HCT116 (cell line): Measurements from ENCODE around the gene TMBIM6. TPM values are rescaled to one million over a fixed set of nuclear protein-coding genes. Genes with fewer than 3 reads are reported as not detected.

Experiments
- ATAC-seq: fragments of 200-7000 bp; cut with Tn5 transposase; 2 replicates; pipeline ENCODE4 v1.9.1; 2020; ENCODE audit warnings: mild to moderate bottlenecking, moderate library complexity
- BruUV-seq: library from RNA; stranded (reverse); fragments of 400-500 nt; replicated peaks from 2 replicates; lab custom pipeline; 2021; lab: Mats Ljungman, UMichigan
- CTCF ChIA-PET: fragments of 300-600 bp; sonication (Branson Sonifier 250); formaldehyde crosslinking; loops from one replicate; lab custom pipeline; 2021; ENCODE audit warnings: antibody characterized with exemption; lab: Charles Lee
- POLR2A ChIA-PET: fragments of 300-600, 350-600 bp; sonication (Branson Sonifier 250); formaldehyde crosslinking; loops from one replicate; lab custom pipeline; 2021; ENCODE audit warnings: antibody characterized with exemption; lab: Charles Lee
- RAD21 ChIA-PET, 2 experiments: fragments of 300-600 bp; sonication (Branson Sonifier 250); formaldehyde crosslinking; loops; one replicate each; lab custom pipeline; 2023; ENCODE audit warnings: low total read pairs in 2 of 2; ENCODE audit not compliant: uncharacterized antibody in 2 of 2, unreplicated experiment in 2 of 2, low non-redundant PET in 1 of 2; lab: Charles Lee
- DNase-seq: peaks from one replicate; pipeline ENCODE4 v3.0.0-alpha.2; 2010; ENCODE audit warnings: low read depth, low spot score
- H2AFZ ChIP-seq: fragments of 200-600 bp; shearing (Covaris generic), sonication (generic); 2 replicates; pipeline ENCODE4 v1.6.1; 2017; ENCODE audit warnings: low read depth, mixed run types, mixed read lengths, antibody characterized with exemption, low read length; ENCODE audit not compliant: poor library complexity, severe bottlenecking
- H3K27ac ChIP-seq: 2 replicates; pipeline ENCODE4 v1.5.1; 2012; ENCODE audit warnings: low read depth, low read length
- H3K27me3 ChIP-seq: fragments of 200-600 bp; sonication (generic); 2 replicates; pipeline ENCODE4 v1.6.1; 2016; ENCODE audit warnings: mixed run types, low read length, mixed read lengths; ENCODE audit not compliant: insufficient read depth
- H3K36me3 ChIP-seq, 2 experiments: fragments of 200-500 bp in 1 of 2; fragments of 200-600 bp in 1 of 2; sonication (Bioruptor generic) in 1 of 2; sonication (generic) in 1 of 2; 2 replicates each; pipeline versions ENCODE4 v1.5.1 to v1.6.1; 2014 to 2016; ENCODE audit warnings: low read length in 2 of 2, inconsistent platforms in 1 of 2, mixed read lengths in 1 of 2, mixed run types in 1 of 2; ENCODE audit not compliant: insufficient read depth in 2 of 2, control insufficient read depth in 1 of 2
- H3K4me1 ChIP-seq, 2 experiments: fragments of 200-600 bp in 1 of 2; sonication (generic) in 1 of 2; 2 replicates each; pipeline versions ENCODE4 v1.5.1 to v1.6.1; 2012 to 2017; ENCODE audit warnings: low read length in 2 of 2, inconsistent platforms in 1 of 2, mild to moderate bottlenecking in 1 of 2, mixed read lengths in 1 of 2, mixed run types in 1 of 2, moderate library complexity in 1 of 2; ENCODE audit not compliant: insufficient read depth in 2 of 2, control insufficient read depth in 1 of 2
- H3K4me2 ChIP-seq: fragments of 200-600 bp; sonication (generic); 2 replicates; pipeline ENCODE4 v1.6.1; 2017; ENCODE audit warnings: mixed run types, low read length, mixed read lengths
- H3K4me3 ChIP-seq, 2 experiments: fragments of 200-600 bp in 1 of 2; sonication (generic) in 1 of 2; replicated peaks in 1 of 2; 2 replicates each; pipeline ENCODE4 v1.5.1; 2011 to 2016; ENCODE audit warnings: low read length in 2 of 2, control low read depth in 1 of 2, low read depth in 1 of 2, mild to moderate bottlenecking in 1 of 2, mixed read lengths in 1 of 2, mixed run types in 1 of 2
- H3K79me2 ChIP-seq: fragments of 200-600 bp; sonication (generic); 2 replicates; pipeline ENCODE4 v1.6.1; 2017; ENCODE audit warnings: mild to moderate bottlenecking, mixed run types, low read length, moderate library complexity, mixed read lengths; ENCODE audit not compliant: insufficient read depth
- H3K9ac ChIP-seq: fragments of 200-600 bp; sonication (generic); 2 replicates; pipeline ENCODE4 v1.6.1; 2016; ENCODE audit warnings: low read length, mixed read lengths
- H3K9me2 ChIP-seq: fragments of 200-600 bp; sonication (generic), shearing (Covaris generic); 2 replicates; pipeline ENCODE4 v1.6.1; 2017; ENCODE audit warnings: mixed run types, mild to moderate bottlenecking, moderate library complexity; ENCODE audit not compliant: insufficient read depth
- H3K9me3 ChIP-seq, 2 experiments: fragments of 200-500 bp in 1 of 2; fragments of 200-600 bp in 1 of 2; sonication (Bioruptor generic) in 1 of 2; sonication (generic) in 1 of 2; 2 replicates each; pipeline ENCODE4 v1.6.1; 2014 to 2017; ENCODE audit warnings: low read length in 2 of 2, mixed read lengths in 2 of 2, inconsistent platforms in 1 of 2, low read depth in 1 of 2, mild to moderate bottlenecking in 1 of 2, mixed run types in 1 of 2, moderate library complexity in 1 of 2; ENCODE audit not compliant: control insufficient read depth in 1 of 2, insufficient read depth in 1 of 2
- H4K20me1 ChIP-seq: fragments of 200-600 bp; sonication (generic), shearing (Covaris generic); 2 replicates; pipeline ENCODE4 v1.6.1; 2017; ENCODE audit warnings: mixed run types, mild to moderate bottlenecking, moderate library complexity; ENCODE audit not compliant: insufficient read depth
- CBX3 ChIP-seq: IDR thresholded peaks from 2 replicates; pipeline ENCODE4 v1.6.1; 2012; ENCODE audit warnings: low read depth
- ELF1 ChIP-seq: IDR thresholded peaks from 2 replicates; pipeline ENCODE4 v1.6.1; 2012; ENCODE audit warnings: low read depth, borderline replicate concordance
- EZH2 ChIP-seq: fragments of 200-600 bp; sonication (generic); IDR thresholded peaks from 2 replicates; pipeline ENCODE4 v1.6.1; 2017; ENCODE audit warnings: antibody characterized with exemption, mixed run types
- EZH2phosphoT487 ChIP-seq: fragments of 200-600 bp; IDR thresholded peaks from 2 replicates; pipeline ENCODE4 v1.6.1; 2018; ENCODE audit warnings: antibody characterized with exemption, borderline replicate concordance
- JUND ChIP-seq: IDR thresholded peaks from 2 replicates; pipeline ENCODE4 v1.6.1; 2012
- POLR2AphosphoS5 ChIP-seq: IDR thresholded peaks from 2 replicates; pipeline ENCODE4 v1.6.1; 2011; ENCODE audit warnings: mild to moderate bottlenecking, low read depth, low read length, moderate library complexity
- RAD21 ChIP-seq: IDR thresholded peaks from 2 replicates; pipeline ENCODE4 v1.6.1; 2012; ENCODE audit warnings: low read depth, mild to moderate bottlenecking
- SIN3A ChIP-seq: IDR thresholded peaks from 2 replicates; pipeline ENCODE4 v1.6.1; 2012; ENCODE audit warnings: low read depth
- SP1 ChIP-seq: IDR thresholded peaks from 2 replicates; pipeline ENCODE4 v1.6.1; 2012; ENCODE audit warnings: low read depth
- SRF ChIP-seq: IDR thresholded peaks from 2 replicates; pipeline ENCODE4 v1.6.1; 2012; ENCODE audit warnings: low read depth
- TCF7L2 ChIP-seq: IDR thresholded peaks from 2 replicates; pipeline ENCODE4 v1.7.0; 2011; ENCODE audit warnings: borderline replicate concordance, inconsistent platforms; ENCODE audit not compliant: insufficient read depth, insufficient read length; ENCODE audit errors: extremely low read depth
- ZFX ChIP-seq: fragments of 450-650 bp; IDR thresholded peaks from 2 replicates; pipeline ENCODE4 v1.6.1; 2017
- intact Hi-C: fragments of 100-400 bp; cut with micrococcal nuclease; formaldehyde crosslinking; loops from 2 replicates; pipeline ENCODE4 v1.10.0; 2022
- total RNA-seq: library from RNA; stranded (reverse); gene quantifications from one replicate; pipeline ENCODE4 v1.2.1, GENCODE V29; 2021; ENCODE audit not compliant: unreplicated experiment
- TF ChIP-seq, protein P1 (sequence below): IDR thresholded peaks from 2 replicates; pipeline ENCODE4 v1.6.1; 2012
- TF ChIP-seq, protein P2 (sequence below), 3 experiments: fragments of 200-600 bp in 1 of 3; sonication (generic) in 1 of 3; IDR thresholded peaks in 2 of 3; conservative IDR thresholded peaks in 1 of 3; 2 replicates each; pipeline ENCODE4 v1.5.1; 2012 to 2017; ENCODE audit warnings: low read depth in 2 of 3, low read length in 2 of 3, antibody characterized with exemption in 1 of 3, borderline replicate concordance in 1 of 3, control low read depth in 1 of 3, mild to moderate bottlenecking in 1 of 3, mixed read lengths in 1 of 3, mixed run types in 1 of 3, moderate library complexity in 1 of 3; ENCODE audit not compliant: insufficient read depth in 1 of 3
- TF ChIP-seq, protein P3 (sequence below): IDR thresholded peaks from 2 replicates; pipeline ENCODE4 v1.6.1; 2012
- TF ChIP-seq, protein P4 (sequence below): IDR thresholded peaks from 2 replicates; pipeline ENCODE4 v1.6.1; 2011; ENCODE audit warnings: mild to moderate bottlenecking, low read length, moderate library complexity; ENCODE audit not compliant: insufficient replicate concordance; ENCODE audit errors: extremely low read depth

Gene TMBIM6
- total RNA-seq, 1 experiment from 2014 or later = 510 TPM

DNA sequence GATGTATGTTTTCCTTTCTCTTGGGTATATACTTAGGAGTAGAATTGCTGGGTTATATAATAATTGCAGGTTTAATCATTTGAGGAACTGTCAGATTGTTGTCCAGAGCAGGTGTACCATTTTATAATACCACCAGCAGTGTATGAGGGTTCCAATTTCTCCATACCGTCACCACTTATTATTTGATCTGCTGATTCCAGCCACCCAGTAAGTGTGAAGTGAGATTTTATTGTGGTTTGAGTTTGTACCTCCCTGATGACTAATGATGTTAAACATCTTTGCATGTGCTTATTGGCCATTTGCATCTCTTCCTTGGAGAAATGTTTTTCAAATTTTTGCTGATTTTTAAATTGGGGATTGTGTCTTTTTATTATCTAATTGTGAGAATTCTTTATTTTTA lies 71.8 kb downstream of the TMBIM6 start:
- no peaks in the 10 kb centered on the region for H3K9me3 ChIP-seq
- H3K9me2 ChIP-seq = no peaks in the 10 kb centered on the region
- H3K27me3 ChIP-seq = no peaks in the 10 kb centered on the region
- no peak for DNase-seq
- H2AFZ ChIP-seq = no peak overlapping the region
- CTCF ChIA-PET = no interaction called here
- POLR2A ChIA-PET = no interaction called here
- H3K4me1 ChIP-seq = no peaks in the 10 kb centered on the region
- H3K27ac ChIP-seq = no peak overlapping the region
- no peak overlapping the region for H3K9ac ChIP-seq
- intact Hi-C loops = no loop called here
- no peak overlapping the region for H3K4me2 ChIP-seq
- no peaks in the 10 kb centered on the region for H3K79me2 ChIP-seq
- no TSS peak for BruUV-seq
- TF ChIP-seq ELF1 (no peak), SP1 (no peak), EZH2phosphoT487 (no peak), JUND (no peak), POLR2AphosphoS5 (no peak), ZFX (no peak), TCF7L2 (no peak), SIN3A (no peak), RAD21 (no peak), SRF (no peak), CBX3 (no peak), EZH2 (no peak)
- TF ChIP-seq, protein P1, sequence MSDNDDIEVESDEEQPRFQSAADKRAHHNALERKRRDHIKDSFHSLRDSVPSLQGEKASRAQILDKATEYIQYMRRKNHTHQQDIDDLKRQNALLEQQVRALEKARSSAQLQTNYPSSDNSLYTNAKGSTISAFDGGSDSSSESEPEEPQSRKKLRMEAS = no peak
- TF ChIP-seq, protein P2, sequence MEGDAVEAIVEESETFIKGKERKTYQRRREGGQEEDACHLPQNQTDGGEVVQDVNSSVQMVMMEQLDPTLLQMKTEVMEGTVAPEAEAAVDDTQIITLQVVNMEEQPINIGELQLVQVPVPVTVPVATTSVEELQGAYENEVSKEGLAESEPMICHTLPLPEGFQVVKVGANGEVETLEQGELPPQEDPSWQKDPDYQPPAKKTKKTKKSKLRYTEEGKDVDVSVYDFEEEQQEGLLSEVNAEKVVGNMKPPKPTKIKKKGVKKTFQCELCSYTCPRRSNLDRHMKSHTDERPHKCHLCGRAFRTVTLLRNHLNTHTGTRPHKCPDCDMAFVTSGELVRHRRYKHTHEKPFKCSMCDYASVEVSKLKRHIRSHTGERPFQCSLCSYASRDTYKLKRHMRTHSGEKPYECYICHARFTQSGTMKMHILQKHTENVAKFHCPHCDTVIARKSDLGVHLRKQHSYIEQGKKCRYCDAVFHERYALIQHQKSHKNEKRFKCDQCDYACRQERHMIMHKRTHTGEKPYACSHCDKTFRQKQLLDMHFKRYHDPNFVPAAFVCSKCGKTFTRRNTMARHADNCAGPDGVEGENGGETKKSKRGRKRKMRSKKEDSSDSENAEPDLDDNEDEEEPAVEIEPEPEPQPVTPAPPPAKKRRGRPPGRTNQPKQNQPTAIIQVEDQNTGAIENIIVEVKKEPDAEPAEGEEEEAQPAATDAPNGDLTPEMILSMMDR (IDR thresholded peaks at IDR 0.05 in 2 of 3, conservative IDR thresholded peaks at IDR 0.05 in 1 of 3; ENCODE audit: borderline replicate concordance in 1 of 3, insufficient read depth in 1 of 3, low read depth in 2 of 3, low read length in 2 of 3) = no peak
- TF ChIP-seq, protein P3, sequence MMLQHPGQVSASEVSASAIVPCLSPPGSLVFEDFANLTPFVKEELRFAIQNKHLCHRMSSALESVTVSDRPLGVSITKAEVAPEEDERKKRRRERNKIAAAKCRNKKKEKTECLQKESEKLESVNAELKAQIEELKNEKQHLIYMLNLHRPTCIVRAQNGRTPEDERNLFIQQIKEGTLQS = no peak
- TF ChIP-seq, protein P4, sequence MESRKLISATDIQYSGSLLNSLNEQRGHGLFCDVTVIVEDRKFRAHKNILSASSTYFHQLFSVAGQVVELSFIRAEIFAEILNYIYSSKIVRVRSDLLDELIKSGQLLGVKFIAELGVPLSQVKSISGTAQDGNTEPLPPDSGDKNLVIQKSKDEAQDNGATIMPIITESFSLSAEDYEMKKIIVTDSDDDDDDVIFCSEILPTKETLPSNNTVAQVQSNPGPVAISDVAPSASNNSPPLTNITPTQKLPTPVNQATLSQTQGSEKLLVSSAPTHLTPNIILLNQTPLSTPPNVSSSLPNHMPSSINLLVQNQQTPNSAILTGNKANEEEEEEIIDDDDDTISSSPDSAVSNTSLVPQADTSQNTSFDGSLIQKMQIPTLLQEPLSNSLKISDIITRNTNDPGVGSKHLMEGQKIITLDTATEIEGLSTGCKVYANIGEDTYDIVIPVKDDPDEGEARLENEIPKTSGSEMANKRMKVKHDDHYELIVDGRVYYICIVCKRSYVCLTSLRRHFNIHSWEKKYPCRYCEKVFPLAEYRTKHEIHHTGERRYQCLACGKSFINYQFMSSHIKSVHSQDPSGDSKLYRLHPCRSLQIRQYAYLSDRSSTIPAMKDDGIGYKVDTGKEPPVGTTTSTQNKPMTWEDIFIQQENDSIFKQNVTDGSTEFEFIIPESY = no peak
- RAD21 ChIA-PET = no interaction called here
- ATAC-seq = no peak
- no peaks in the 10 kb centered on the region for H3K36me3 ChIP-seq
- H4K20me1 ChIP-seq = no peaks in the 10 kb centered on the region
- no peak overlapping the region for H3K4me3 ChIP-seq

Other genes starting within 250 kb of the TMBIM6 start
- gene KCNH3, start 202.5 kb upstream of the TMBIM6 start, total RNA-seq = 35.3 TPM
- 91.9 TPM for gene MCRS1, start 173.4 kb upstream of the TMBIM6 start, total RNA-seq
- gene FAM186B, start 135.9 kb upstream of the TMBIM6 start, total RNA-seq = 0.42 TPM
- gene PRPF40B, start 118.0 kb upstream of the TMBIM6 start, total RNA-seq = 29.0 TPM
- gene FMNL3, start 34.2 kb upstream of the TMBIM6 start, total RNA-seq = 3.5 TPM
- 12.1 TPM for gene NCKAP5L, start 86.9 kb downstream of the TMBIM6 start, total RNA-seq
- gene BCDIN3D, start 101.5 kb downstream of the TMBIM6 start, total RNA-seq = 5.7 TPM
- gene FAIM2, start 162.3 kb downstream of the TMBIM6 start, total RNA-seq = not detected
- not detected for gene AQP2, start 209.2 kb downstream of the TMBIM6 start, total RNA-seq
- not detected for gene AQP5, start 220.3 kb downstream of the TMBIM6 start, total RNA-seq
- gene AQP6, start 231.4 kb downstream of the TMBIM6 start, total RNA-seq = not detected